ENCODE measurements around the gene NTM.

NTM gene

GRCh38 chr11:132206993-132207392, 836.6 kb downstream of the NTM start:
- no peak for TF ChIP-seq CTCF (conservative IDR thresholded peaks at IDR 0.05)
- H3K27ac ChIP-seq = no peak overlapping the region

- no peak for TF ChIP-seq CTCF (conservative IDR thresholded peaks at IDR 0.05)
- no peak overlapping the region for H3K27ac ChIP-seq
Observed at GRCh38 chr11:132208477-132209055, 838.2 kb downstream of the NTM start.

GRCh38 chr11:132211479-132211878, 841.1 kb downstream of the NTM start:
- H3K27ac ChIP-seq = no peak overlapping the region
- no peak for TF ChIP-seq CTCF (conservative IDR thresholded peaks at IDR 0.05)

- no peak for TF ChIP-seq CTCF (conservative IDR thresholded peaks at IDR 0.05)
- no peak overlapping the region for H3K27ac ChIP-seq
Observed at GRCh38 chr11:132217856-132218255, 847.4 kb downstream of the NTM start.

- no peak overlapping the region for H3K27ac ChIP-seq
- no peak for TF ChIP-seq CTCF (conservative IDR thresholded peaks at IDR 0.05)
Observed at GRCh38 chr11:132220474-132220873, 850.1 kb downstream of the NTM start.

GRCh38 chr11:132222345-132222744, 851.9 kb downstream of the NTM start:
- no peak overlapping the region for H3K27ac ChIP-seq
- TF ChIP-seq CTCF (conservative IDR thresholded peaks at IDR 0.05) = no peak

- H3K27ac ChIP-seq = no peak overlapping the region
- no peak for TF ChIP-seq CTCF (conservative IDR thresholded peaks at IDR 0.05)
Observed at GRCh38 chr11:132226522-132226921, 856.1 kb downstream of the NTM start.

Data from VCaP (cell line).